NCI-H187 treated with DMSO at 0.1 percent for 48 hours (cell line): ENCODE data around the gene CLN6.
"Not testable (repeated sequence)": the region's sequence is repeated elsewhere in the genome, so short reads cannot be mapped to it uniquely, and the experiment has no call there.

Experiments used
- DNase-seq: peaks from one replicate; lab custom pipeline; 2025; lab: John Stamatoyannopoulos, UW

CLN6 gene

GRCh38 chr15:68190048-68190447 is 39.5 kb downstream of the CLN6 start:
- no peak for DNase-seq

DNA sequence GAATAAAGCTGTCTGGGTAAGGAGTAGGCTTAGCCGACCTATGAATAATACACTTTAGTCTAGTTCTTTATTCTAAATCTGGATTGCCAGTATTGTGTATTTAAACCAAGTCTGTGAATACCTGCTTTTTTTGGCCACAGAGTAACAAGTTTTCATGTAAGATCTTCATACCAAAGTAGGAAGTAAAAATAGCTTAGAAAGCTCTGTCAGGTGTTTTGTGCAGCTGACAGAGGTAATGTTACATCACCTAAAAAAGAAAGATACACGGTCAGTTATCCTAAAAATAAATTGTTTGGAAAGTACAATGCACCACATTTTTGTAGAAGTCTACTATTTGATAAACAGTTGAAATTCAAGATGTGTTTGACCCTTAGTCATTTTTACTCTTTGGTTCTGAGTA is 40.9 kb downstream of the CLN6 start:
- DNase-seq: no peak

DNA sequence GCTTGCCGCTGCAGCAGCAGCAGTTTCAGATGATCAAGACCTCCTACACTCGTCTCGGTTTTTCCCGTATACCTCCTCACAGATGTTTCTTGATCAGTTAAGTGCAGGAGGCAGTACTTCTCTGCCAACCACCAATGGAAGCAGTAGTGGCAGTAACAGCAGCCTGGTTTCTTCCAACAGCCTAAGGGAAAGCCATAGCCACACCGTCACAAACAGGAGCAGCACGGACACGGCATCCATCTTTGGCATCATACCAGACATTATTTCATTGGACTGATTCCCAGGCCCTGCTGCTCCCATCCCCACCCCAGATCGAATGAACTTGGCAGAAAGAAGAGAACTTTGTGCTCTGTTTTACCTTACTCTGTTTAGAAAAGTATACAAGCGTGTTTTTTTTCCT is 42.0 kb downstream of the CLN6 start:
- DNase-seq: no peak

DNA sequence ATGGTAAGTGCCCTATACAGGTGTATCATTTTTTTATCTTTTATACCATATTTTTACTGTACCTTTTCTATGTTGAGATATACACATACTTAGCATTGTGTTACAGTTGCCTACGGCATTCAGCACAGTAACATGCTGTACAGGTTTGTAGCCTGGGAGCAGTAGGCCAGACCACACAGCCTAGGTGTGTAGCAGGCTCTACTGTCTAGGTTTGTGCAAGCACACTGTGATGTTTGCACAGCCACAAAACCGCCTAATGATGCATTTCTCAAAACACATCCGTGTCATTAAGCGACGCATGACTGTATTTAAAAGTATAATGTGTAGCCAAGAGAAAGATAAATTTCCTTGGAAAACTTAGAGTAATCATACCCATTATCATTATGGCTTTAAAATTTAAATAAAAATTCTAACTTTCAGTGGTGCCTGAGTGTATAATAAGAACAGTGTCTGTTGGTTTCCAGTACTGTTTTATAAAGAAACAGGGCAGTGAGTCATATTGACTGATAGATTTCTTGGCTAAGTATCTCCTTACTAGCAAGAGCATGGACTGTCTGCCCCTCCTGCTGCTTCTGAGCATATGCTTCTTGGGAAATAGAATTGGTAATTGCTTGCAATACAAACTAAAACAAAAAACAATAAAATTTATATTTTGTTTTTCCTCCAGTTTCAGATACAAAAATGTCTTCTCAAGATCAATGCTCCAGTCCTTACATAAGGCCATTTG is 42.7 kb downstream of the CLN6 start:
- no peak for DNase-seq

DNA sequence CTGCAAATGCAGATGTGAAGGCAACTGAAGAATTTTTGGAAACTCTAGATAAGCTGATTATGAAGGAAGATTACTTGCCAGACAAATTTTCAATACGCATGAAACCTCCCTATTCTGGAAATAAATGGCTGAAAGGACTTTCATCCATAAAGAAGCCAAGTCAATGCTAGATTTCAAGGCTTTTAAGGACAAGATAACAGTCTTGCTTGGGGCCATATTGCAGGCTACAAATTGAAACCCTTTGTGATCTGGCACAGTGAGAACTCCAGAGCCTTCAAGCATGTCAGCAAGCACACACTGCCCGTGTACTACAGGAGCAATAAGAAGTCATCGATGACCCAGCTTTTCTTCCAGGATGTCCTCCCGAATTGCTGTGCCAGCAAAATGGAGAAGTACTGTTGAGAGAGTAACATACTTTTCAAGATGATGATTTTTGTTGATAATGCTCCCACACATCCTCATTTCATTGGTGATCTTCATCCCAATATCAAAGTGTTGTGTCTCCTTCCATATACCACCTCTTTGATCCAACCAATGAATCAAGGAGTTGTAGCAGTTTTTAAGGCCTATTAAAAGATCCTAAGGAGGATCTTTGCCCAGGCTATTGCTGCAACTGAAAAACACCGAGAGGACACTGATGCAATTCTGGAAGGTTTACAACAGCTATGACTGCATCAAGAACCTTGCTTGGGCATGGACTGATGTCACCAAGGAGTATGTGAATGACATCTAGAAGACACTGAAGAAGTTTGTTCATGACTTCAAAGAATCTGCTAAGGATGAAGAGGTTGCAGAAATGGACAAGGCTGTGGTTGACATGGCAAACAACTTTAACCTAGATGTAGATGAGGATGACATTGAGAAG is 44.7 kb downstream of the CLN6 start:
- DNase-seq: no peak

- no peak for DNase-seq
Measured at GRCh38 chr15:68183616-68184315, 45.8 kb downstream of the CLN6 start.

DNA sequence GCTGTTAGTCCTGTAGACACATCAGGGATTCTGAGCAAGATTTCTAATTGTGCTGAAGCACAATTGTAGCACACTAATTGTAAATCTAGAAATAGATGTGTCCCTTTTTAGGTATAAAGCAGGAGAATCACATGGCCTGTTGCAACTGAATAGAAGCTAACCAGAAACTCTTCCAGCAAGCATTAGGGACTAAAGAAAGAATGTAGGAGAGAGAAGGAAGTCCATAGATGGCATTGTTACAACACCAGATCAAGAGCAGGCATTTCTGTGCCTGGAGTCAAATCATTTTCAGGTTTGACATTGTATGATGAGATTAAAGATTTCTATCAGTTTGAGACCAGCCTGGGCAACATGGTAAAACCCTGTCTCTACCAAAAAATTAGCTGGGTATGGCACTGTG is 51.8 kb downstream of the CLN6 start:
- no peak for DNase-seq

- DNase-seq: no peak
Measured at GRCh38 chr15:68176601-68177000, 52.9 kb downstream of the CLN6 start.

- DNase-seq: no peak
Measured at GRCh38 chr15:68175526-68175925, 54.0 kb downstream of the CLN6 start.

- no peak for DNase-seq
Measured at GRCh38 chr15:68173119-68173518, 56.4 kb downstream of the CLN6 start.

DNA sequence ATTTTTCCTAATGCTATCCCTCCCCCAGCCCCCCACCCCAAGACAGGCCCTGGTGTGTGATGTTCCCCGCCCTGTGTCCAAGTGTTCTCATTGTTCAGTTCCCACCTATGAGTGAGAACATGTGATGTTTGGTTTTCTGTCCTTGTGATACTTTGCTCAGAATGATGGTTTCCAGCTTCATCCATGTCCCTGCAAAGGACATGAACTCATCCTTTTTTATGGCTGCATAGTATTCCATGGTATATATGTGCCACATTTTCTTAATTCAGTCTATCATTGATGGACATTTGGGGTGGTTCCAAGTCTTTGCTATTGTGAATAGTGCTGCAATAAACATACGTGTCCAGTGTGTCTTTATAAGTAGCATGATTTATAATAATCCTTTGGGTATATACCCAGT is 57.5 kb downstream of the CLN6 start:
- not testable (repeated sequence) for DNase-seq

- DNase-seq: no peak
Measured at GRCh38 chr15:68166847-68167246, 62.7 kb downstream of the CLN6 start.

DNA sequence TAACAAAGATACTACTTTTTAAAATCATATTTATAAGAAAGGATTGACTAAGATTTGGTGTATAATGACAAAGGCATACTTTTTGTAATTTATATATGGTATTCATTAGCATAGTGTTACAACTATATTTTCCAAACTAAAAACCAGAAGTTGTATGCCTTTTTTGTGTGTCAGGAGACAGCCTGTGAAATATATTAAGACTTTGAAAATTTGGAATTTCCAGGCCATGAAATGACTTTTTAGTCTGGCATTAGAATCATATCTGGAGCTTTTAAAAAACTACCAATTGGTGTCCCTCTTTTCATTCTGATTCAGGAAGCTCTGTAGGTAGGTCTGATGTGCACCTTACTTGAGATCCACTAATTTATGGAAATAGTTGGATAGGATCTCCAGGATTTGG is 66.3 kb downstream of the CLN6 start:
- DNase-seq: no peak

GRCh38 chr15:68158046-68158628 is 71.4 kb downstream of the CLN6 start:
- no peak for DNase-seq

DNA sequence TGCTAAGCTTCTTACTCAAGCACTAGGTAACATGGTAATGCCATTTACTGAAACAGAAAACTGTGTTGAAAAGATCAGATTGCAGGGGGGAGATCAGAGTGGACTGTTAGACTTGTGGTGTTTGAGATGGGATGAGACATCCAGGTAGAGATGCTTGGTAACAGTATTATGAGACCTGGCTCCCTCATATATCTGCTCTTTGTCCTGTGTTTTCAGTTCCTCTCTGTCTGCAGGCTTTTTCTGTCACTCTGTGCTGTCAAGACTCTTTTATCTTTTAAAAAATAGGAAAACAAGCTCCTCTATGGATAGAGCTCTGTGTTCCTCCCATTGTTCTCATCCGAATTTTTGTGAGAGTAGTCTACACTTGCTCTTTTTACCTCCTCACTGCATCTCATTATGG is 72.5 kb downstream of the CLN6 start:
- no peak for DNase-seq
